Esophagus squamous epithelium (tissue), 5 donors: Measurements from ENCODE around the gene TBC1D2B. TPM values are rescaled to one million over a fixed set of nuclear protein-coding genes. Genes with fewer than 3 reads are reported as not detected.
A peak's percentile ranks its signal among the peaks of the same experiment; 100 is the strongest.

Source experiments
- DNase-seq: peaks from one replicate; lab custom pipeline; 2025; lab: John Stamatoyannopoulos, UW
- H3K27ac ChIP-seq, 4 donors: fragments of 200-600 bp; sonication (generic); one replicate each; pipeline ENCODE4 v1.5.1; 2016 to 2019; ENCODE audit warnings: mild to moderate bottlenecking in 1 of 4
- H3K27me3 ChIP-seq, 4 donors: fragments of 200-600 bp; sonication (generic); 1 replicate in 3 of 4; 2 replicates in 1 of 4; pipeline versions ENCODE4 v1.5.1 to v1.6.0; 2017 to 2021; ENCODE audit warnings: antibody characterized with exemption in 1 of 4
- H3K36me3 ChIP-seq, 3 donors: fragments of 200-600 bp; sonication (generic); one replicate each; pipeline ENCODE4 v1.5.1; 2016 to 2019
- H3K4me1 ChIP-seq, 3 donors: fragments of 200-600 bp; sonication (generic); one replicate each; pipeline ENCODE4 v1.5.1; 2017 to 2019
- H3K4me3 ChIP-seq, 4 donors: fragments of 200-600 bp; sonication (generic); 1 replicate in 3 of 4; 2 replicates in 1 of 4; pipeline ENCODE4 v1.5.1; 2016 to 2019; ENCODE audit warnings: mild to moderate bottlenecking in 2 of 4, moderate library complexity in 1 of 4
- H3K9me3 ChIP-seq, 3 donors: fragments of 200-600 bp; sonication (generic); one replicate each; pipeline ENCODE4 v1.5.1; 2016 to 2019
- POLR2A ChIP-seq, 4 donors: fragments of 450-650 bp; IDR thresholded peaks; one replicate each; pipeline ENCODE4 v1.6.1; 2017; ENCODE audit warnings: antibody characterized with exemption in 4 of 4, mild to moderate bottlenecking in 4 of 4, moderate library complexity in 3 of 4
- WGBS, 2 donors: methylation state at CpG; one replicate each; pipeline ENCODE4 v1.1.5; 2018; 5-methylcytosine and 5-hydroxymethylcytosine counted together
- intact Hi-C: fragments of 100-400 bp; cut with DNase I; formaldehyde crosslinking; loops from one replicate; pipeline ENCODE4 v1.15.0; 2022
- total RNA-seq, 4 donors: library from RNA; depleted of rRNA; stranded (reverse); fragments of >200 nt; gene quantifications; one replicate each; pipeline ENCODE4 v1.1.0, GENCODE V29; 2016
- TF ChIP-seq, protein P1 (sequence below), 6 experiments: fragments of 450-650 bp in 4 of 6; fragments of 200-600 bp in 2 of 6; sonication (generic) in 2 of 6; IDR thresholded peaks; one replicate each; pipeline ENCODE4 v1.5.1; 2016 to 2019; ENCODE audit warnings: antibody characterized with exemption in 6 of 6, mild to moderate bottlenecking in 4 of 6, moderate library complexity in 4 of 6
- donor health status: DM: yes; HTN: yes; CAD: no.

Gene TBC1D2B
- total RNA-seq, 4 donors from 2014 or later, result 13.0 to 30.7 (median 17.8) TPM

- intact Hi-C loops, result no loop called here
- no peak for TF ChIP-seq POLR2A (IDR thresholded peaks at IDR 0.05)
- TF ChIP-seq, protein P1, sequence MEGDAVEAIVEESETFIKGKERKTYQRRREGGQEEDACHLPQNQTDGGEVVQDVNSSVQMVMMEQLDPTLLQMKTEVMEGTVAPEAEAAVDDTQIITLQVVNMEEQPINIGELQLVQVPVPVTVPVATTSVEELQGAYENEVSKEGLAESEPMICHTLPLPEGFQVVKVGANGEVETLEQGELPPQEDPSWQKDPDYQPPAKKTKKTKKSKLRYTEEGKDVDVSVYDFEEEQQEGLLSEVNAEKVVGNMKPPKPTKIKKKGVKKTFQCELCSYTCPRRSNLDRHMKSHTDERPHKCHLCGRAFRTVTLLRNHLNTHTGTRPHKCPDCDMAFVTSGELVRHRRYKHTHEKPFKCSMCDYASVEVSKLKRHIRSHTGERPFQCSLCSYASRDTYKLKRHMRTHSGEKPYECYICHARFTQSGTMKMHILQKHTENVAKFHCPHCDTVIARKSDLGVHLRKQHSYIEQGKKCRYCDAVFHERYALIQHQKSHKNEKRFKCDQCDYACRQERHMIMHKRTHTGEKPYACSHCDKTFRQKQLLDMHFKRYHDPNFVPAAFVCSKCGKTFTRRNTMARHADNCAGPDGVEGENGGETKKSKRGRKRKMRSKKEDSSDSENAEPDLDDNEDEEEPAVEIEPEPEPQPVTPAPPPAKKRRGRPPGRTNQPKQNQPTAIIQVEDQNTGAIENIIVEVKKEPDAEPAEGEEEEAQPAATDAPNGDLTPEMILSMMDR (IDR thresholded peaks at IDR 0.05), result no peak
- no peaks in the 10 kb centered on the region for H3K36me3 ChIP-seq
- DNase-seq, result no peak
- H3K9me3 ChIP-seq, result no peaks in the 10 kb centered on the region
- H3K4me3 ChIP-seq, result no peak overlapping the region
- WGBS, 2 donors, result 63 to 75% methylated on average over 5 of the region's 5 CpGs
- no peaks in the 10 kb centered on the region for H3K27me3 ChIP-seq
- H3K4me1 ChIP-seq, result peaks cover 0 to 19% (median 0%) of the 10 kb centered on the region in 3 donors
- H3K27ac ChIP-seq, result peak overlapping the region in 1 of 4 donors; percentile 11
Measured at GRCh38 chr15:78093242-78094020, 15.9 kb upstream of the TBC1D2B start.

DNA sequence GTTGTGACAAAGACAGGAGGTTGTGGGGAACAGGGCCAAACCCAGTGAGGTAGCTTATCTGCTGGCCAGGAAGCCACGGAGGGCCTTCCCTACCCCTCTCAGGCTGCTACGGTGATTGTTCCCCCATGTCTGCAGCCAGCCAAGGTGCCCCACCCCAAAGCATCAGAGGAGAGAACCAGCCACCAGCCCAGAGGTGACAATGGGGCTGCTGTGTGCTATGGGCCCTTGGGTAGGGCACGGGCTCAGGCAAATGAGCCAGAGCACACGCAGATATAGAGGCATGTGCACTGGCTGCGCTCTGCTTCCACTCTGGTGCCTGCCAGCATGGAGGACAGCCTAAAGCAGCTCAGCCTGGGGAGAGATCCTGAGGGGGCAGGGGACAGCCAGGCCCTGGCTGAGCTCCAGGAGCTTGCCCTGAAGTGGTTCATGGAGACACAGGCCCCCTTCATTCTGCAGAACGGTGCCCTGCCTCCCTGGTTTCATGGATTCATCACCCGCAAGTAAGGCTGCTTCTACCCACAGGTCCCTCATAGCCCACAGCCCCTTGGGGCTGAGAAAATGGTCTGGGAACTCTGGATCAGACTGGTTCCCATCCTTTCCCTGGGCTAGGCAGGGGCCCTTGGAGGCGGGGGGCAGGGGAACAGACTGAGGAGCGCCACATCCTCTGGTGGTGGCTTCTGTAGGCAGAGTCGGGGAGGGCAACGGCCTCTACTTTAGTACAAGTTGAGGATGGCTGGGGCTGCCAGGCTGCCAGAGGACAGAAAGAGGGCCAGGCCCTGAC, 14.9 kb upstream of the TBC1D2B start, which contains the start of gene SH2D7:
Gene SH2D7, plus strand, starts transcription at position 301 of the 781 bp plus-strand sequence. Its CDS starts 24 bp downstream, at position 325.
- H3K27ac ChIP-seq, result peak within 1 kb of the TSS in 1 of 4 donors; percentile 11
- H3K4me1 ChIP-seq, result peaks cover 0 to 19% (median 0%) of the 10 kb centered on the region in 3 donors
- no peak for DNase-seq
- 76 to 80% methylated on average over 1 to 5 of the region's 11 CpGs for WGBS, 2 donors
- intact Hi-C loops, result no loop called here
- no peaks in the 10 kb centered on the region for H3K36me3 ChIP-seq
- H3K9me3 ChIP-seq, result no peaks in the 10 kb centered on the region
- no peak within 1 kb of the TSS for H3K4me3 ChIP-seq
- H3K27me3 ChIP-seq, result no peaks in the 10 kb centered on the region
- TF ChIP-seq POLR2A (IDR thresholded peaks at IDR 0.05), result no peak
- TF ChIP-seq, protein P1 (IDR thresholded peaks at IDR 0.05), result no peak

DNA sequence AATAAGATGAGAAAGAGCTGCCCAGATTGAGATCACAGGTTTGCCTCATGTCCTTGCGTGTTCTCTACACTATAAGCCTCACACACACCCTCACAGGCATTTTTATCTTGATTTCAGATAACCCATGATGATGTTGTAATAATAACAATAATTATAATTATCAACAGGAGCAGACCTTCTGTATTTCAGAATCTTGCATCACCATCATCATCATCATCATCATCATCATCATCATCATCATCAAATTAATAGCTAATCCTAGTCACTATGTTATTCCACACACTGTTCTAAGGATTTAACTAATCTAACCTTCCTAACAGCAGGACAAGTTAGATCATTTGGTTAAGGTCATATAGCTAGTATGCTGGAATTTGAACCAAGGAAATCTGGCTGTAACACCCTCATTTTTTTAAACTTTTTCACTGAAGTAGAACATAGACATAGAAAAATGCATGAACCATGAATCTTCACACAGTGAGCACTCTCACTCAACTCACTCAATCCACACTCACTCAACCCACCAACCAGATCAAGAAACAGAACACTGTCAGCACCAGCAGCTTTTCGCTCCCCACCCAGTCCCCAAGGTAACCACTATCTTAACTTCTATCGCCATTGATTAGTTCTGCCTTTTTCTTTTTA, 13.0 kb upstream of the TBC1D2B start:
- peaks cover 0 to 19% (median 0%) of the 10 kb centered on the region in 3 donors for H3K4me1 ChIP-seq
- TF ChIP-seq POLR2A (IDR thresholded peaks at IDR 0.05), result no peak
- TF ChIP-seq, protein P1 (IDR thresholded peaks at IDR 0.05), result no peak
- intact Hi-C loops, result no loop called here
- H3K27ac ChIP-seq, result no peak overlapping the region
- no peak overlapping the region for H3K4me3 ChIP-seq
- 92 to 96% methylated on average over 3 of the region's 3 CpGs for WGBS, 2 donors
- H3K9me3 ChIP-seq, result no peaks in the 10 kb centered on the region
- no peaks in the 10 kb centered on the region for H3K27me3 ChIP-seq
- no peaks in the 10 kb centered on the region for H3K36me3 ChIP-seq
- DNase-seq, result no peak

DNA sequence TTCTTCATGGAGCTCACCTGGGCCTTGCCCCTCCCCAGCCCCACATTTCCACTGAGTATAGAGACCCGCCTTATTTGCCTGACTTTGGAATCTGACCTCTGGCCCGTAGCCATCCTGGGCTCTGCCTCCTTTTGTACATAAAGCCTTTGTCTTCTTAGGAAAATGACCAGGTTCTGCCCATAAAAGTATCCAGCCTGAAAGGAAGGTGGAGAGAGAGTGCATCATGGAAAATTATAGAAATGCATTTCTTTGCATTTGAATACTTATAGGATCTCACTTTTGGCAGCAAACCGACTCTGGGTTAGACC, 11.2 kb upstream of the TBC1D2B start:
- Histone ChIP-seq H3K27ac (no peak overlapping the region), H3K27me3 (no peaks in the 10 kb centered on the region), H3K4me3 (no peak overlapping the region), H3K36me3 (no peaks in the 10 kb centered on the region), H3K4me1 (peaks cover 0 to 15% (median 0%) of the 10 kb centered on the region in 3 donors), H3K9me3 (no peaks in the 10 kb centered on the region)
- 83 to 88% methylated on average over 3 of the region's 3 CpGs for WGBS, 2 donors
- intact Hi-C loops, result no loop called here
- TF ChIP-seq, protein P1 (IDR thresholded peaks at IDR 0.05), result no peak
- TF ChIP-seq POLR2A (IDR thresholded peaks at IDR 0.05), result no peak
- no peak for DNase-seq
